Progenitor cell of endocrine pancreas (in vitro differentiated cells): ENCODE results near the gene ATPAF1. TPM values are rescaled to one million over a fixed set of nuclear protein-coding genes. Genes with fewer than 3 reads are reported as not detected.
"Not testable (repeated sequence)": the region's sequence is repeated elsewhere in the genome, so short reads cannot be mapped to it uniquely, and the experiment has no call there.

Experiments used
- DNase-seq: peaks from one replicate; pipeline ENCODE4 v3.0.0; 2021; ENCODE audit warnings: low spot score; ENCODE audit not compliant: unreplicated experiment
- H3K27ac Mint-ChIP-seq: 2 replicates; pipeline ENCODE4 v1.8.0; 2021; ENCODE audit warnings: mild to moderate bottlenecking, moderate library complexity, mixed read lengths
- H3K27me3 Mint-ChIP-seq: 2 replicates; pipeline ENCODE4 v1.8.0; 2021; ENCODE audit warnings: mixed read lengths
- H3K36me3 Mint-ChIP-seq: 2 replicates; pipeline ENCODE4 v1.8.0; 2022; ENCODE audit warnings: mixed read lengths; ENCODE audit not compliant: insufficient read depth
- H3K4me1 Mint-ChIP-seq: 2 replicates; pipeline ENCODE4 v1.8.0; 2021; ENCODE audit warnings: low read depth, mixed read lengths
- H3K4me3 Mint-ChIP-seq: 2 replicates; pipeline ENCODE4 v1.8.0; 2021; ENCODE audit warnings: low read depth, mild to moderate bottlenecking, moderate library complexity, mixed read lengths
- H3K9me3 Mint-ChIP-seq: 2 replicates; pipeline ENCODE4 v1.8.0; 2021; ENCODE audit warnings: low read depth, mixed read lengths
- total RNA-seq: library from RNA; stranded (reverse); gene quantifications from 2 replicates; pipeline ENCODE4 v1.2.1, GENCODE V29; 2021
- TF ChIP-seq, protein P1 (sequence below): fragments of 200-600 bp; sonication (generic); IDR thresholded peaks from one replicate; pipeline ENCODE4 v1.5.0; 2021; ENCODE audit warnings: antibody characterized with exemption, mild to moderate bottlenecking; ENCODE audit not compliant: unreplicated experiment

ATPAF1 gene
- total RNA-seq, 1 donor from 2014 or later, result 52.7 TPM

- DNase-seq, result no peak
- no peak overlapping the region for H3K4me3 Mint-ChIP-seq
- no peaks in the 10 kb centered on the region for H3K27me3 Mint-ChIP-seq
- TF ChIP-seq, protein P1, sequence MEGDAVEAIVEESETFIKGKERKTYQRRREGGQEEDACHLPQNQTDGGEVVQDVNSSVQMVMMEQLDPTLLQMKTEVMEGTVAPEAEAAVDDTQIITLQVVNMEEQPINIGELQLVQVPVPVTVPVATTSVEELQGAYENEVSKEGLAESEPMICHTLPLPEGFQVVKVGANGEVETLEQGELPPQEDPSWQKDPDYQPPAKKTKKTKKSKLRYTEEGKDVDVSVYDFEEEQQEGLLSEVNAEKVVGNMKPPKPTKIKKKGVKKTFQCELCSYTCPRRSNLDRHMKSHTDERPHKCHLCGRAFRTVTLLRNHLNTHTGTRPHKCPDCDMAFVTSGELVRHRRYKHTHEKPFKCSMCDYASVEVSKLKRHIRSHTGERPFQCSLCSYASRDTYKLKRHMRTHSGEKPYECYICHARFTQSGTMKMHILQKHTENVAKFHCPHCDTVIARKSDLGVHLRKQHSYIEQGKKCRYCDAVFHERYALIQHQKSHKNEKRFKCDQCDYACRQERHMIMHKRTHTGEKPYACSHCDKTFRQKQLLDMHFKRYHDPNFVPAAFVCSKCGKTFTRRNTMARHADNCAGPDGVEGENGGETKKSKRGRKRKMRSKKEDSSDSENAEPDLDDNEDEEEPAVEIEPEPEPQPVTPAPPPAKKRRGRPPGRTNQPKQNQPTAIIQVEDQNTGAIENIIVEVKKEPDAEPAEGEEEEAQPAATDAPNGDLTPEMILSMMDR, result no peak
- peaks cover 2% of the 10 kb centered on the region for H3K4me1 Mint-ChIP-seq
- H3K36me3 Mint-ChIP-seq, result peaks cover 17% of the 10 kb centered on the region
- H3K9me3 Mint-ChIP-seq, result no peaks in the 10 kb centered on the region
- no peak overlapping the region for H3K27ac Mint-ChIP-seq
These were observed 4.5 kb upstream of the ATPAF1 start for GRCh38 chr1:46672696-46673095.

GRCh38 chr1:46671554-46671953 lies 3.4 kb upstream of the ATPAF1 start, which contains the start of gene TEX38:
Gene TEX38, plus strand, starts transcription at chr1:46671854. Its CDS starts 81 bp downstream, at chr1:46671935.
- H3K27me3 Mint-ChIP-seq, result no peaks in the 10 kb centered on the region
- H3K27ac Mint-ChIP-seq, result no peak within 1 kb of the TSS
- peaks cover 13% of the 10 kb centered on the region for H3K4me1 Mint-ChIP-seq
- no peak within 1 kb of the TSS for H3K4me3 Mint-ChIP-seq
- no peaks in the 10 kb centered on the region for H3K9me3 Mint-ChIP-seq
- no peak for DNase-seq
- TF ChIP-seq, protein P1, result no peak
- peaks cover 10% of the 10 kb centered on the region for H3K36me3 Mint-ChIP-seq

GRCh38 chr1:46670134-46670533 lies 2.0 kb upstream of the ATPAF1 start:
- H3K4me3 Mint-ChIP-seq, result no peak overlapping the region
- no peak overlapping the region for H3K27ac Mint-ChIP-seq
- TF ChIP-seq, protein P1, result no peak
- H3K27me3 Mint-ChIP-seq, result no peaks in the 10 kb centered on the region
- no peak for DNase-seq
- peaks cover 14% of the 10 kb centered on the region for H3K4me1 Mint-ChIP-seq
- no peaks in the 10 kb centered on the region for H3K9me3 Mint-ChIP-seq
- H3K36me3 Mint-ChIP-seq, result peaks cover 4% of the 10 kb centered on the region

DNA sequence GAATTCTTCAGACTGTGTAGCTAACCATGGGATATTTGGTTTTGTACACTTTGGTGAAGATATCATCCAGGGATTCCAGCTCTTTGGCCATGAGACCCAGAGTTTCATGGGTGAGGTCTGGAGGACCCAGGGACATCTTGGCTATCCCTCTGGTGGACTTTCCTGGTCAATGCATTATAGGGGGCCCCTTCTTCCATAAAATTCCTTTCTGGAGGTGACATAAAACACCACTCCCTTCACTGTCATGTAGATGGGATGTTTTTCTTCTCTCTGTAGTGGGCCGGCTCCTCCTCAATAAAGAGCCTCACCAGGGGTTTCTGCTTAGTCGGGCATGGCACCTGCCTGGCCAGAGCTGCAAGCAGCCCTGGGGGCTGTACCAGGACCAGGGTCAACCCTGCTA lies 2.2 kb downstream of the ATPAF1 start:
- Mint-ChIP-seq H3K27ac (no peak overlapping the region), H3K36me3 (peaks cover 10% of the 10 kb centered on the region), H3K9me3 (no peaks in the 10 kb centered on the region), H3K27me3 (no peaks in the 10 kb centered on the region), H3K4me1 (peaks cover 12% of the 10 kb centered on the region), H3K4me3 (no peak overlapping the region)
- TF ChIP-seq, protein P1, result no peak
- no peak for DNase-seq

- H3K9me3 Mint-ChIP-seq, H3K4me3 Mint-ChIP-seq, DNase-seq, H3K27ac Mint-ChIP-seq, H3K27me3 Mint-ChIP-seq: not testable (repeated sequence)
- H3K36me3 Mint-ChIP-seq, result peaks cover 10% of the 10 kb centered on the region
- H3K4me1 Mint-ChIP-seq, result peaks cover 12% of the 10 kb centered on the region
These were observed 5.2 kb downstream of the ATPAF1 start for GRCh38 chr1:46662919-46663318.

DNA sequence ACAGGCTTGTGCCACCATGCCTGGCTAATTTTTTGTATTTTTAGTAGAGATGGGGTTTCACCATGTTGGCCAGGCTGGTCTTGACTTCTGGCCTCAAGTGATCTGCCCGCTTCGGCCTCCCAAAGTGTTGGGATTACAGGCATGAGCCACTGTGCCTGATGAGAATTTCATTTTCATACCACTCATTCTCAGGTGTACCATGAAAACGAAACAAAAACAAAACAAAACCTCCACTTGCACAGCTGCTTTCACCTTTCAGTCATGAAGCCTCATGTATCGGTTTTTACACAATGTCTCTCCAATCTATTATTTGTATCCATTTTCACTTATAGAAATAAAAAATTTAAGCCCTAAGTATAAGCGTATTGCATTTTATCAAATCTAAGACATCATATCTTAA lies 8.0 kb downstream of the ATPAF1 start:
- H3K27ac Mint-ChIP-seq, H3K4me1 Mint-ChIP-seq, H3K27me3 Mint-ChIP-seq, H3K9me3 Mint-ChIP-seq, H3K4me3 Mint-ChIP-seq, DNase-seq: not testable (repeated sequence)
- H3K36me3 Mint-ChIP-seq, result peaks cover 19% of the 10 kb centered on the region
